GM10266 (cell line): ENCODE data around the gene TRAPPC2B.

Source experiments
- DNase-seq: peaks from one replicate; pipeline ENCODE4 v3.0.0; 2012; ENCODE audit errors: extremely low spot score
- CTCF ChIP-seq: IDR thresholded peaks from 2 replicates; pipeline ENCODE4 v1.5.1; 2012; ENCODE audit warnings: mild to moderate bottlenecking, low read depth; ENCODE audit not compliant: control insufficient read depth, insufficient read depth; ENCODE audit errors: missing control alignments

The TRAPPC2B gene

DNA sequence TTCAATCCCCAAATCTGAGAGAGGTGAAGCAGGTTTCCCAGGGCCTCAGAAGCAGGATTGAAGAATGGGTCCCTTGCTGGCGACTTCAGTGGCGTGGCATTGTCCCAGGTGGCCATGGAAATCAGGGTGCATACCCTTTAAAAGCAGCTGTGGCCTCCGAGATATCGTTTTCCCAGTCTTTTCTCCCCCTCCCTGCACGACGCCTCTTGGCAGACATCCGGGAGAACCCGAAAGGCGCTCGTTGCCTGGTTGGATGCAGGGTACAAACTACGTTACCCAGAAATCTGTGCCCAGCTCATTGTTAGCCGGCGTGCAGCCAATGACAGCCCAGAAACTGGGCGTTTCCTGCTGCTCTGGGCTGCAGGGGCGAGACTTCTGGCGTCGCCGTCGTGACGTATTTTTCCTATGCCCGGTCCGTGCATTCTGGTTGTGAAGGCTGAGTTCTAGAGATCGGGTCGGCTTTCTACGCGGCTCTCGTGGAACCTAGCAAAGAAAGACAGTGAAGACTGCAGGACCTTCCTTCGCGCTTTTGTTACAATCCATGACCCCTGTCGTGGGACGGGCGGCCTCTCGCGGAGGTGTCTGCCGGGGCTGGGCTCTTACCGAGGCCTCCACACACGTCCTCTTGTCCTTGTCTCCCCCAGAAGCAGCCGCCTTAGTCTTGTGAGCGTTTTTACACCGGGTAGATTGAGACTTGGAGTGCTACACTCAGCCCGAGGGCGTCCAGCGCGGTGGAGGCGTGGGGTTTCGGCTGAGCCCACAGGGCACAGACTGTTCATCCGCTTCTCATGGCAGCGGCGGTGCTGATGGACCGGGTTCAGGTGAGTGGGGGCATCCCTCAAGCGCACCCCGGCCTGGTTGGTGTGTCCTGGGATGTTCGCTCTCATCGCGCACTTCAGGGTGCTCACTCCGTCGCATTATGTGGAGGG is 12.2 kb upstream of the TRAPPC2B start, which contains the start of gene ZNF304:
Gene ZNF304 (plus strand): TSS at position 395 of the 929 bp plus-strand sequence. CDS start 394 bp downstream, at position 789.
- no peak for TF ChIP-seq CTCF
- DNase-seq: peak; percentile 89

DNA sequence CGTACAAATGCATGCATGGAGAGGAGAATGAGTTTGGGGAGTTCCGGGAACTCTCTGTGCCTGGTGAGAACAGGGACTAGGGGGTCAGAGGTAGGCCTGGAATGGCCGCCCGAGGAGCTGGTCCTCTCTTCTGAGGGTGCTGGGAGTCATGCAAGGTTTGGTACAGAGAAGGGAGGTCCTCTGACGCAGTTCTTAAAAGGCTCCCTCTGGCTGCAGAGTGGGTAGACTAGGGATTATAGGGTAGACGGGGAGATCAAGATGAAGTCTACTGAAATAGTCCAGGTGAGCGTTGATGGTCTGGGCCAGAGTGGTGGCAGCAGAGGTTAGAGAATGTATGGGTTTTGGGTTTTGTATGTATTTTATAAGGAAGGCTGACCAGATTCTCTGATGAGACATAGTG is 11.5 kb upstream of the TRAPPC2B start:
- DNase-seq: no peak
- no peak for TF ChIP-seq CTCF

GRCh38 chr19:57355916-57356315 is 7.4 kb upstream of the TRAPPC2B start:
- no peak for TF ChIP-seq CTCF
- DNase-seq: no peak

DNA sequence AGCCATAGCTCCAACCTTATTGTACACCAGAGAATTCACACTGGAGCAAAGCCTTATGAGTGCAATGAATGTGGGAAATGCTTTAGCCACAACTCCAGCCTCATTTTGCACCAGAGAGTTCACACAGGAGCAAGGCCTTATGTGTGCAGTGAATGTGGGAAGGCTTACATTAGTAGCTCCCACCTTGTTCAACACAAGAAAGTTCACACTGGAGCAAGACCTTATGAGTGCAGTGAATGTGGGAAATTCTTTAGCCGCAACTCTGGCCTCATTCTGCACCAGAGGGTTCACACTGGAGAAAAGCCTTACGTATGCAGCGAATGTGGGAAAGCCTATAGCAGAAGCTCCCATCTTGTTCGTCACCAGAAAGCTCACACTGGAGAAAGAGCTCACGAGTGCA is 5.9 kb upstream of the TRAPPC2B start:
- no peak for DNase-seq
- TF ChIP-seq CTCF: no peak

DNA sequence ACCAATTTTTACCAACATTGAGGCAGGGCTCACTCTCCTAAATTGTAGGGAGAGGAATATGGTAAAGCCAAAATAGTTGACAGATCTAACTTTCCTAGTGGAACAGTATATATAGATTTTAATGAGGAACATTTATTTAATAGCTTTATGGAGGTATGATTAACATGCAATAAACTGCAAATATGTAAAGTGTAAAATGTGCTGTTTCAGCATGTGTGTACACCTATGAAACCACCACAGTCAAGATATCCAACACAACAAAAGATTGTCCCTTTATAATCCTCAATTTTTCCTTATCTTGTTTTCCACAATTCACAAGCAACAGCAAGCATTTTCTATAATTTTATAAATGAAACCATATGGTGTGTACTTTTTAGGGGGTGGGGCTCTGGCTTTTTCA is 4.1 kb upstream of the TRAPPC2B start:
- no peak for TF ChIP-seq CTCF
- DNase-seq: no peak

DNA sequence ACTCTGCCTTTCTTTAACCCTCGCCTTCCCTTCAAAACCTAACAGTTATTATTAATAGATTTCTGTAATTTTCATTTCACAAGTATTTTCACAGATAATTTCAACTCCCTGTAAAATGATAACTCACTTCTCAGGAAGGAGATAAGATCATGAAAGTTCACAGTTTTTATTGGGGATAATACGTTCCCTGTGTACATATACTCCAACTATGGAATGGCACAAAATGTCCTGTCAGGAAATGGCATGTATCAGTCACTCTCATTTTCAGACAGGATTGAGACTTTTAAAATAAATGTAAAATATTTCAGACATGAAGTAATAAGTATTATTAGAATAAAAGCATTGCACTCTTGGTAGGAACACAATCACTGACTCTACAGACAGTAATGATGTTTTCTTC is 932 bp upstream of the TRAPPC2B start:
- no peak for DNase-seq
- TF ChIP-seq CTCF: no peak

- TF ChIP-seq CTCF: no peak
- DNase-seq: no peak
Measured at GRCh38 chr19:57363688-57364181, 384 bp downstream of the TRAPPC2B start.
